ENCODE data around the gene RET.

Gene RET

GRCh38 chr10:43110338-43111071, 33.6 kb downstream of the RET start:
- no peak for DNase-seq

GRCh38 chr10:43111101-43111500, 34.2 kb downstream of the RET start:
- no peak for DNase-seq

- no peak for DNase-seq
Observed at GRCh38 chr10:43111921-43112607, 35.2 kb downstream of the RET start.

GRCh38 chr10:43112608-43112961, 35.7 kb downstream of the RET start:
- DNase-seq: no peak

- DNase-seq: no peak
Observed at GRCh38 chr10:43113201-43114087, 36.6 kb downstream of the RET start.

- DNase-seq: no peak
Observed at GRCh38 chr10:43114088-43114742, 37.3 kb downstream of the RET start.

- no peak for DNase-seq
Observed at GRCh38 chr10:43114743-43115611, 38.1 kb downstream of the RET start.

GRCh38 chr10:43115881-43116595, 39.2 kb downstream of the RET start:
- no peak for DNase-seq

- no peak for DNase-seq
Observed at GRCh38 chr10:43116596-43116995, 39.7 kb downstream of the RET start.

GRCh38 chr10:43117031-43117776, 40.3 kb downstream of the RET start:
- DNase-seq: no peak

GRCh38 chr10:43117777-43118583, 41.1 kb downstream of the RET start:
- DNase-seq: no peak

GRCh38 chr10:43118631-43119415, 42.0 kb downstream of the RET start:
- DNase-seq: no peak

GRCh38 chr10:43119416-43120115, 42.7 kb downstream of the RET start:
- no peak for DNase-seq

GRCh38 chr10:43120116-43120928, 43.5 kb downstream of the RET start:
- no peak for DNase-seq

- no peak for DNase-seq
Observed at GRCh38 chr10:43120929-43121314, 44.1 kb downstream of the RET start.

- DNase-seq: no peak
Observed at GRCh38 chr10:43121444-43121843, 44.6 kb downstream of the RET start.

GRCh38 chr10:43122096-43122495, 45.2 kb downstream of the RET start:
- no peak for DNase-seq
